ENCODE measurements around the gene ID2.
A peak's percentile ranks its signal among the peaks of the same experiment; 100 is the strongest.

Gene ID2

DNA sequence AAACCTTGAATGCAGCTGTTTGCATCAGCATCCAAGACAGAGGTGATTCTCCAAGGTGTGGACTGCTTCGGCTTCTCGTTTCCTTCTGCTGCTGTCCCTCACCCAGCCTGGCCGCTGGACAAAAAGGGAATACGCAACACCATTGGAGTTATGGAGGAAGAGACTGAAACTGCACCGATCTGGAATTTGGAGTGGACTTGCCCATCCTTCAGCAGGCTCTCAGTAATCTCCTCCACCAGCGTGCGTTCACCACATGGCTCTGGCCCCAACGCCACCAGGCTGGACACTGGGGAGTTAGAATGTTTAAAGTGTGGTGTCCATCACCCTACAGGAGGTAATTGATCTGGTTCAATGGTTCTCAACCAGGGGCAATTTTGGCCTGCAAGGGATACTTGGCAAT lies 41.4 kb upstream of the ID2 start:
- H3K27me3 ChIP-seq (ENCODE audit: control insufficient read depth, insufficient read depth, low read length, poor library complexity, severe bottlenecking) = no peaks in the 10 kb centered on the region
- H3K36me3 ChIP-seq (ENCODE audit: control insufficient read depth, insufficient read depth, low read length) = no peaks in the 10 kb centered on the region
- H3K27ac ChIP-seq (ENCODE audit: insufficient read depth, low read depth, low read length, poor library complexity, severe bottlenecking) = no peak overlapping the region
- 93 to 95% methylated on average over 8 of the region's 8 CpGs for WGBS, 2 experiments
- peaks cover 52% of the 10 kb centered on the region for H3K4me1 ChIP-seq (ENCODE audit: control insufficient read depth, insufficient read depth, low read length)
- no peaks in the 10 kb centered on the region for H3K9me3 ChIP-seq (ENCODE audit: control insufficient read depth, low read length)
- H3K4me3 ChIP-seq (ENCODE audit: insufficient read depth, low read depth, low read length) = no peak overlapping the region

DNA sequence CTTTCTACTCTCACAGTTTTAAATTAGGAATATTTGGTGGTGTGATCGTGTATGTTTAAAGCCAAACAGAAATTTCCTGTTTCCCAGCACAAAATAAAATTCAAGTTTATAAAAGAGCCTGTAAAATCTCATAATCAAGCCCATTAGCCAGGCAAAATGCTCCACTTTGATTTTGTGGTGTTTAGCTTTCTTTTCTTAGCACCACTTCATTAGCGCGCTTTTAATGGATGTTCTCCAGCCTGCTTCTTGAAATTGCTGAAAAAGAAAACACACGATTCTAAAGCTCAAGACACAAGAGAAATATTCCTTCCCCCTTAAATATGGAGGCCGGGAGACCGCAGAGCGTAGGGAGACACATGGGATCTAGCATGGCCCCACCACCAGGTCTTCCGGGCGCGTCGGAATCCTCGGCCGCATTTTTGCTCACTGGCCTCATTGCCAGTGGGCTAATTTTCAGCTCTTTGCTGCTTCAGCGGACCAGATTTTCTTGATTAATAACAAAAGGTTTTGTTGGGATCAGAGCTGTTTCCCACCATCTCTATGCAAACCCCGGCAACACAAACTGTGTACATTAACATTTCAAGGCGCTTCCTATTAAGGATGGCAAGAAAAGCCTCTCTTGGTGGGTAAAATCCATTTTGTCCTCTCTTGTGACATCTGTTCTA lies 40.4 kb upstream of the ID2 start:
- peak overlapping the region; percentile 79 for H3K27ac ChIP-seq (ENCODE audit: insufficient read depth, low read depth, low read length, poor library complexity, severe bottlenecking)
- no peaks in the 10 kb centered on the region for H3K36me3 ChIP-seq (ENCODE audit: control insufficient read depth, insufficient read depth, low read length)
- peaks cover 45% of the 10 kb centered on the region for H3K4me1 ChIP-seq (ENCODE audit: control insufficient read depth, insufficient read depth, low read length)
- no peaks in the 10 kb centered on the region for H3K27me3 ChIP-seq (ENCODE audit: control insufficient read depth, insufficient read depth, low read length, poor library complexity, severe bottlenecking)
- 64 to 76% methylated on average over 15 to 16 of the region's 16 CpGs for WGBS, 2 experiments
- H3K9me3 ChIP-seq (ENCODE audit: control insufficient read depth, low read length) = no peaks in the 10 kb centered on the region
- no peak overlapping the region for H3K4me3 ChIP-seq (ENCODE audit: insufficient read depth, low read depth, low read length)

DNA sequence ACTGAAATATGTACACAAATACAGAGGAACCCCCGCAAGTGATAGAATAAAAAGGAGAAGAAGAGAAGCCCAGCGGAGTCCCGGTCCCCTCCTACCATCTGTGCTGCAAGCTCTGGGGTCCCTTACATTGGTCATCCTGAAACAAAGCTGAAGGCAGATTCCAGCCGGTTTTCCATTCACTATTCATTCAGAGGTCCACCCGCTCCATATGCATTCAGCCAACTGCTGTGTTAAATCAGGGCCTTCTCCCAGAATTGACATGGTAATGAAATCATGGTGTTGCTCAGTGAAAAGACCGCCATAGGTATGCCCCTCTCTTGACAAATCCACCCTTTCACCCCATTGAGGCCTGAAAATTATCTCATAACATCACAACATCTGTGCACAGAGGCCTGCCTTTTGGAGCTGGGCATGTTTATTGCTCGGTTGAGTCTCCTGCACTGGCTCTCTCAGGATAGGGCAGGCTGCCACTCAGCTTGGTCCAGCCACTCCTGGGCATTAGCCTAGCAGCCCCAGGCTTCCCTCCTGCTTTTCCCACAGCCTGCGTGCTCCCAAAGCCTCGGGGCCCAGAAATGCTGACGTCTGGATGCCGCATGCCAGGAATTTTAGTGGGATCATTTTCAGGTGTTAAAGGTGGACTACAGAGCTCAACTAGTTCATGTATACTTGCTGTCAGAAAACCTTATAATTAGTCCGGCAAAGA lies 39.3 kb upstream of the ID2 start:
- H3K27me3 ChIP-seq (ENCODE audit: control insufficient read depth, insufficient read depth, low read length, poor library complexity, severe bottlenecking) = no peaks in the 10 kb centered on the region
- WGBS, 2 experiments = 23 to 26% methylated on average over 12 of the region's 12 CpGs
- peak overlapping the region; percentile 59 for H3K27ac ChIP-seq (ENCODE audit: insufficient read depth, low read depth, low read length, poor library complexity, severe bottlenecking)

DNA sequence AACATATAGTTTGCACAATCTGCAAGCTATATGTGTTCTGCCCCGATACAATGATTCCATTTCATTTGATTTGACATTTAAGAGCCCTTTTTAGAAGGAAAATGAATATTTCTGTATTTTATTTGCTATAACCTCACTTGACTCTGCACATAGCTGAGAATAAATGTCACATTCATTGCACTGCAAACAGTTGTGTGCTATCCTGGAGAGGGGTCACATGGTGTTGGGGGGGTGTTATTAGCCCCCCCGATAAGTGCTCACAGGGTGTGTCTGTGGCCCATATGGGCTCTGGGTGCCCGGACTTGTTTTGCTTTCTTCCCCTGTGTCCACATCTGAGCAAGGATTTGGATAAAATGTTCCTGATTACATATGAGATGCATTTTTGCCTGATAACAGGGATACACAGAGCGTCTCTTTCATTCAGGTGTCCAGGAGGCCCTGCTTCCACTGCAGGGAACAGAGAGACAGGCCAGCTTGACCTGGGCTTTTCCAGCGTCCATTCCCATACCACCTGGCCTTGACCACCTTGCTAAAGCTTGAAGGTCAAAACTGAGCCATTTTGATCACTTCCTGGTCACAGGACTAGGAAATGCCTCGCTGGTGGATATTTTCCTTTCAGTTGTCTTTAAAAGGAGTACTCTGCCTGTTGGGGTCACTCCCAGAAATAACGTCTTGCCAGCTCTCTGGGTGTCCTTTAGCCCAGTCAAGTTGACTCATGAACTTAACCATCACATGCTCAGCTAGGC lies 38.4 kb upstream of the ID2 start:
- H3K9me3 ChIP-seq (ENCODE audit: control insufficient read depth, low read length) = no peaks in the 10 kb centered on the region
- H3K4me1 ChIP-seq (ENCODE audit: control insufficient read depth, insufficient read depth, low read length) = peaks cover 29% of the 10 kb centered on the region
- no peak overlapping the region for H3K27ac ChIP-seq (ENCODE audit: insufficient read depth, low read depth, low read length, poor library complexity, severe bottlenecking)
- 93% methylated on average over 7 of the region's 7 CpGs for WGBS, 2 experiments
- no peaks in the 10 kb centered on the region for H3K27me3 ChIP-seq (ENCODE audit: control insufficient read depth, insufficient read depth, low read length, poor library complexity, severe bottlenecking)
- H3K36me3 ChIP-seq (ENCODE audit: control insufficient read depth, insufficient read depth, low read length) = no peaks in the 10 kb centered on the region
- H3K4me3 ChIP-seq (ENCODE audit: insufficient read depth, low read depth, low read length) = no peak overlapping the region

More for the DNA sequence above, 39.3 kb upstream of the ID2 start:
- no peaks in the 10 kb centered on the region for H3K9me3 ChIP-seq (ENCODE audit: control insufficient read depth, low read length)
- H3K4me1 ChIP-seq (ENCODE audit: control insufficient read depth, insufficient read depth, low read length) = peaks cover 35% of the 10 kb centered on the region
- H3K4me3 ChIP-seq (ENCODE audit: insufficient read depth, low read depth, low read length) = no peak overlapping the region
- H3K36me3 ChIP-seq (ENCODE audit: control insufficient read depth, insufficient read depth, low read length) = no peaks in the 10 kb centered on the region

DNA sequence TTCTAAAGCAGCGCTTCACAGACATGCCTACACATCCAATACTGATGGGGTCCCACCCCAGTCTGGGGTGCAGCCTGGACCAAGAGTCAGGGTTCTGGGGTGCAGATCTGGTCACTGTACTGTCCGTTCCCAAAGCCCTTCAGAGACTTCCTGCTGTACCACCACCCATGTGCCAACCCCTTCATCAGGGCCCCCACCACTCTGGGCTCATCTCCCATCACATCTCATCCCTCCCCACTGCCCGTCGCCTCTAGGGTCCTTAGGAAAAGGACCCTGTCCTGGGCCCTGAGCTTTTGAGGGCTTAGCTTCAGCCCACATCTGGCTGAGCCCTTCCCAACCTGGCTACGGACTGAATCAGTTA lies 37.9 kb upstream of the ID2 start:
- no peak overlapping the region for H3K27ac ChIP-seq (ENCODE audit: insufficient read depth, low read depth, low read length, poor library complexity, severe bottlenecking)
- 94 to 96% methylated on average over 5 of the region's 5 CpGs for WGBS, 2 experiments

DNA sequence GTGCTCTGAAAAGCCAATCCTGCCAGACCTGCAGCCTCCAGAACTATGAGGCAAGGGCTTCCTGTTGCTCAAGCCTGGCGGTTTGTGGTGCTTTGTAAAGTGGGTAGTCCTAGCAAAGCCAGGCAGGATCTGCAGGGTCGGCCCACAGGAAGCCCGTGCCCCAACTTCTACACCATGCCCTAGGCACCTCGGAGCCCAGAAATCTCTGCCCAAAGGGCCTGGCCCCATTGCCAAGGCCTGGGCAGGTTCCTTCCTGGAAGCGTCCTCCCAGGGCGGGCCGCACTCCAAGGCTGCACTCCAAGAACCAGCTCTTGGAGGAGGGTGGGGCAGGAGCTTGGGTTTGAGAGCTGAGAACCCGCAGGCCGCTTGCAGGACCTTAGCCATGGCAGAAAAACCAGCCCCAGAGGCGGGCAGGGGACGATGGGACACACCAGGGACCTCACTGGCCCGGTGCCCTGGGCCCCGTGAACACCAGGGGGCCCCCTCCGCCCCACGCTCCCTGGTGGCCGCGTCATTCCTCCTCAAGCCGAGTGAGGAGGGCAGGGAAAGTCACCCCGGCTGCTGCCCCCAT lies 37.2 kb upstream of the ID2 start:
- no peak overlapping the region for H3K4me3 ChIP-seq (ENCODE audit: insufficient read depth, low read depth, low read length)
- H3K9me3 ChIP-seq (ENCODE audit: control insufficient read depth, low read length) = no peaks in the 10 kb centered on the region
- no peaks in the 10 kb centered on the region for H3K27me3 ChIP-seq (ENCODE audit: control insufficient read depth, insufficient read depth, low read length, poor library complexity, severe bottlenecking)
- H3K36me3 ChIP-seq (ENCODE audit: control insufficient read depth, insufficient read depth, low read length) = no peaks in the 10 kb centered on the region
- H3K27ac ChIP-seq (ENCODE audit: insufficient read depth, low read depth, low read length, poor library complexity, severe bottlenecking) = no peak overlapping the region
- peaks cover 19% of the 10 kb centered on the region for H3K4me1 ChIP-seq (ENCODE audit: control insufficient read depth, insufficient read depth, low read length)
- 95 to 96% methylated on average over 19 of the region's 19 CpGs for WGBS, 2 experiments

More for the DNA sequence above, 37.9 kb upstream of the ID2 start:
- Histone ChIP-seq H3K36me3 (ENCODE audit: control insufficient read depth, insufficient read depth, low read length) (no peaks in the 10 kb centered on the region), H3K4me1 (ENCODE audit: control insufficient read depth, insufficient read depth, low read length) (peaks cover 25% of the 10 kb centered on the region), H3K4me3 (ENCODE audit: insufficient read depth, low read depth, low read length) (no peak overlapping the region), H3K9me3 (ENCODE audit: control insufficient read depth, low read length) (no peaks in the 10 kb centered on the region), H3K27me3 (ENCODE audit: control insufficient read depth, insufficient read depth, low read length, poor library complexity, severe bottlenecking) (no peaks in the 10 kb centered on the region)

DNA sequence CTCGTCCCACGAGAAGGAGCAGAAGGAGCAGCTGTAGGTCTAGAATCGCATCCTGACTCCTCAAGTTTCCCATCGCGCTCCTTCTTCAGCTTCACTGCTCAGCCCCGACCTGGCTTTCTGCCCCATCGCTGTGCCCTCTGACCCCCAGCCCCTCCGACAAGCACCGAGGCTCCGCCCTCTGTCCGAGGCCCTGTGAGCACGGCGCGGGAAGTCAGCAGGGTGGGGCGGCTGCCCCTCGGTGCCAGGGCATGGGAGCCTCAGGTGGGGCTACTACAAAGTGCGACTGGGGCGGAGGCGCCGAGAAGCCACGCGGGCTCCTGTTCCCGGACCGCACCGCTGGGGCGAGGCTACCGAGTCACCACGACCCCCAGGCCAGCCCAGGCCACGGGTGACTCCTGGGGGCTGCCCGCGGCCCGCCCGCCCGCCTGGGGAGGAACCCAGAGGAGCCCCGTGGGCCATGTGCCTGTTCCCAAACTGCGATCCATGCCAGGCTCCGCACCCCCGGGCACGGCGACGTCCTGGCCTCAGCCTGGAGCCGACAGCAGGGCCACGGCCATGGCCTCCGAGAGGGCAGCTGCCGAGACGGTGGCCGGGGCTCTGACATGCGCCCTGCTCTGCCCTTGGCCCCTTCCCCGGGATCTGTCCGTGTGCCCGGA lies 36.6 kb upstream of the ID2 start:
- 95 to 97% methylated on average over 51 of the region's 51 CpGs for WGBS, 2 experiments
- no peaks in the 10 kb centered on the region for H3K36me3 ChIP-seq (ENCODE audit: control insufficient read depth, insufficient read depth, low read length)
- H3K4me1 ChIP-seq (ENCODE audit: control insufficient read depth, insufficient read depth, low read length) = peaks cover 19% of the 10 kb centered on the region
- no peak overlapping the region for H3K4me3 ChIP-seq (ENCODE audit: insufficient read depth, low read depth, low read length)
- no peaks in the 10 kb centered on the region for H3K27me3 ChIP-seq (ENCODE audit: control insufficient read depth, insufficient read depth, low read length, poor library complexity, severe bottlenecking)
- no peaks in the 10 kb centered on the region for H3K9me3 ChIP-seq (ENCODE audit: control insufficient read depth, low read length)
- H3K27ac ChIP-seq (ENCODE audit: insufficient read depth, low read depth, low read length, poor library complexity, severe bottlenecking) = no peak overlapping the region

DNA sequence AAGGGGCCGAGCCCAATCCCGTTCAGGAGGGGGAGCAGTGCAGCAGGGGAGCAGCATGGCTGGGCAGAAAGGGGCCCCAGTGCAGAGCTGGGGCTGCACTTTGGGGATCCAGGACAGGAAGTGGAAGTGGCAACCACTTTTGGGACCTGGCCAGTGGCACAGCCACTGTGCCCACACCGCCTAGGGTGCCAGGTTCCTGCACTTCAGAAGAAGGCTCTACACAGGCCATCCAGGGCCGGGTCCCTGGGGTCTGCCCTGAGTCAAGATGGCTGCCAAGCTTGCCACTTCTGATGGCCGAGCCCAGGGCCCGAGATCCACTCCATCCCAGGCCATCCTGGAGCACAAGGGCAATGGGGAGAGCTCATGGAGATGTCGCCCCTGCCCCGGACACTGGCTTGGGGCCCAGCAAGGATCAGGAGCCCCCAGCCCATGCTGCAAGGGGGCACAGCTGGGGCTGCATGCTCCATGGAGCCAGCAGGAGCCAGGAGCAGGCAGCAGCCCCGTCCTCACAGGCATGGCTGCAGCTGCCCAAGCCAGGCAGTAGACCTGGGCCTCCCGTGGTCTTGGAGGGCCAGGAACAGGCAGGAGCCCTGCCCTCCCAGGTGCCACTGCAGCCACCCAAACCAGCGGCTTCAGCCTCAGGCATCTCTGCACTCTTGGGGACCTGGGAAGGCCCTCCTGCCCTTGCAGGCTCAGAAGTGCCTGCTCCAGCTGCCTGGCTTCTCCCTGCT lies 35.0 kb upstream of the ID2 start:
- Histone ChIP-seq H3K4me1 (ENCODE audit: control insufficient read depth, insufficient read depth, low read length) (peaks cover 17% of the 10 kb centered on the region), H3K27me3 (ENCODE audit: control insufficient read depth, insufficient read depth, low read length, poor library complexity, severe bottlenecking) (no peaks in the 10 kb centered on the region), H3K27ac (ENCODE audit: insufficient read depth, low read depth, low read length, poor library complexity, severe bottlenecking) (no peak overlapping the region), H3K4me3 (ENCODE audit: insufficient read depth, low read depth, low read length) (no peak overlapping the region), H3K36me3 (ENCODE audit: control insufficient read depth, insufficient read depth, low read length) (no peaks in the 10 kb centered on the region), H3K9me3 (ENCODE audit: control insufficient read depth, low read length) (no peaks in the 10 kb centered on the region)
- WGBS, 2 experiments = 94 to 96% methylated on average over 11 of the region's 11 CpGs

DNA sequence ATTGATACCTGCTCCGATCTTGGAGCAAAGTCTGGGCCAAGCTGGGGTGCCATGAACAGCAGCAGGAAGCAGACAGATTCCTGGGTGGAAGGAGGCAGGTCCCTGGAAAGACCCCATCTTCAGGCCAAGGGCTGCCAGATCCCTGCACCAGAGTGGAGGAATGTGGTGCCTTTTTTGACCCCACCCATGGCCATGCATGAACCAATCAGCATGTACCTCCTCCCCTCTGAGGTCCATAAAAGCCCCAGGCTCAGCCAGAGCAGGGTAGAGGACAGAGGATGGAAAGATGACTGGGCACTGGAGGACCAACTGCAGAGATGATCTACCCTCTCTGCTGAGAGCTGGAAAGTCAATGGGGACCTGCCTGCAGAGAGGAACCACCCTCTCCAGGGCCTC lies 34.4 kb upstream of the ID2 start:
- WGBS, 2 experiments = 95 to 96% methylated on average over 1 of the region's 1 CpG
- no peaks in the 10 kb centered on the region for H3K36me3 ChIP-seq (ENCODE audit: control insufficient read depth, insufficient read depth, low read length)

More for the DNA sequence above, 34.4 kb upstream of the ID2 start:
- Histone ChIP-seq H3K4me3 (ENCODE audit: insufficient read depth, low read depth, low read length) (no peak overlapping the region), H3K27ac (ENCODE audit: insufficient read depth, low read depth, low read length, poor library complexity, severe bottlenecking) (no peak overlapping the region), H3K4me1 (ENCODE audit: control insufficient read depth, insufficient read depth, low read length) (peaks cover 12% of the 10 kb centered on the region), H3K27me3 (ENCODE audit: control insufficient read depth, insufficient read depth, low read length, poor library complexity, severe bottlenecking) (no peaks in the 10 kb centered on the region), H3K9me3 (ENCODE audit: control insufficient read depth, low read length) (no peaks in the 10 kb centered on the region)
